ENCODE data around the gene NFIA. TPM values are rescaled to one million over a fixed set of nuclear protein-coding genes. Genes with fewer than 3 reads are reported as not detected.

Gene NFIA
- total RNA-seq, 4 donors from 2014 or later: 27.9 to 79.9 (median 36.7) TPM

- intact Hi-C loops (cut with DNase I): no loop called here
- H3K4me3 ChIP-seq: no peak overlapping the region
- WGBS, 2 donors: 79 to 82% methylated on average over 4 of the region's 4 CpGs
- H3K9me3 ChIP-seq: no peaks in the 10 kb centered on the region
- no peaks in the 10 kb centered on the region for H3K36me3 ChIP-seq
- H3K4me1 ChIP-seq: peaks cover 0 to 11% (median 0%) of the 10 kb centered on the region in 3 donors
- TF ChIP-seq CTCF (IDR thresholded peaks at IDR 0.05): no peak
- TF ChIP-seq POLR2A (IDR thresholded peaks at IDR 0.05): no peak
- no peak for DNase-seq
- H3K27ac ChIP-seq: no peak overlapping the region
- no peaks in the 10 kb centered on the region for H3K27me3 ChIP-seq
Measured at GRCh38 chr1:61506944-61507500, 424.7 kb downstream of the NFIA start.

Measured in esophagus squamous epithelium (tissue), 5 donors.